Lung (tissue), 12 donors: ENCODE measurements around the gene HNF4A. TPM values are rescaled to one million over a fixed set of nuclear protein-coding genes. Genes with fewer than 3 reads are reported as not detected.

Experiments used
- ATAC-seq: fragments of 200-7000 bp; cut with Tn5 transposase; one replicate; pipeline ENCODE4 v1.9.1; 2020; ENCODE audit warnings: moderate number of reproducible peaks; ENCODE audit not compliant: insufficient read depth, low FRiP score
- DNase-seq, 3 donors: peaks; one replicate each; pipeline ENCODE4 v3.0.0-alpha.2; 2013 to 2017
- H3K27ac ChIP-seq, 2 donors: one replicate each; pipeline ENCODE4 v1.5.1; 2013; ENCODE audit warnings: mild to moderate bottlenecking in 2 of 2, moderate library complexity in 2 of 2, control low read depth in 1 of 2, inconsistent platforms in 1 of 2, low read depth in 1 of 2, low read length in 1 of 2
- H3K27me3 ChIP-seq, 3 donors: one replicate each; pipeline ENCODE4 v1.5.1; 2013; ENCODE audit warnings: low read length in 2 of 3; ENCODE audit not compliant: control insufficient read depth in 3 of 3, insufficient read depth in 3 of 3
- H3K36me3 ChIP-seq, 4 donors: one replicate each; pipeline ENCODE4 v1.5.1; 2013; ENCODE audit warnings: low read length in 4 of 4, mild to moderate bottlenecking in 1 of 4, moderate library complexity in 1 of 4; ENCODE audit not compliant: control insufficient read depth in 4 of 4, insufficient read depth in 4 of 4
- H3K4me1 ChIP-seq, 5 donors: one replicate each; pipeline ENCODE4 v1.5.1; 2013; ENCODE audit warnings: low read length in 5 of 5, mild to moderate bottlenecking in 2 of 5, moderate library complexity in 1 of 5; ENCODE audit not compliant: control insufficient read depth in 5 of 5, insufficient read depth in 5 of 5
- H3K4me3 ChIP-seq: one replicate; pipeline ENCODE4 v1.5.1; 2013; ENCODE audit warnings: mild to moderate bottlenecking, control low read depth, moderate library complexity
- H3K9ac ChIP-seq, 2 donors: one replicate each; pipeline ENCODE4 v1.5.1; 2013; ENCODE audit warnings: low read length in 2 of 2, control low read depth in 1 of 2; ENCODE audit not compliant: insufficient read depth in 1 of 2
- H3K9me3 ChIP-seq, 4 donors: one replicate each; pipeline ENCODE4 v1.5.1; 2013; ENCODE audit warnings: low read length in 3 of 4, mild to moderate bottlenecking in 1 of 4, moderate library complexity in 1 of 4; ENCODE audit not compliant: control insufficient read depth in 4 of 4, insufficient read depth in 3 of 4
- CTCF ChIP-seq: IDR thresholded peaks from 2 replicates; pipeline ENCODE4 v1.5.1; 2012; ENCODE audit warnings: mild to moderate bottlenecking; ENCODE audit errors: control extremely low read depth, extremely low read depth
- WGBS, 2 donors: extraction: QIAGEN DNeasy Blood & Tissue Kit; methylation state at CpG; one replicate each; pipeline ENCODE4 v1.1.7; 2013; 5-methylcytosine and 5-hydroxymethylcytosine counted together
- polyA plus RNA-seq, 2 donors: library from polyadenylated mRNA; stranded (reverse); fragments of 200-250 nt; gene quantifications; one replicate each; pipeline ENCODE4 v1.2.1, GENCODE V29; 2013
- total RNA-seq, 2 donors: library from RNA; depleted of rRNA in 1 of 2; stranded (reverse); fragments of >200 nt in 1 of 2; gene quantifications; one replicate each; pipeline ENCODE4 v1.2.1, GENCODE V29; 2014 to 2021
- donor health status: control.
- donor health status: control.
- donor health status: Bipolar disorder and iron deficiency.
- donor health status: healthy.
- donor health status: DM: yes; HTN: yes; CAD: no.

Gene HNF4A
- total and polyA plus RNA-seq, 4 donors: 0.14 to 1.3 (median 0.41) TPM

- no peaks in the 10 kb centered on the region for H3K36me3 ChIP-seq
- no peaks in the 10 kb centered on the region for H3K27me3 ChIP-seq
- H3K4me3 ChIP-seq: no peak overlapping the region
- H3K9ac ChIP-seq: no peak overlapping the region
- WGBS, 2 donors: 18 to 20% methylated on average over 9 of the region's 9 CpGs
- peaks cover 0 to 7% (median 0%) of the 10 kb centered on the region in 5 donors for H3K4me1 ChIP-seq
- H3K27ac ChIP-seq: no peak overlapping the region
- no peaks in the 10 kb centered on the region for H3K9me3 ChIP-seq
- TF ChIP-seq CTCF: peak; percentile 66
- ATAC-seq (peak; percentile 65), DNase-seq (peak; percentile 59 to 71 (median 69))
These were observed 29.0 kb downstream of the HNF4A start for GRCh38 chr20:44384423-44385027.

- Histone ChIP-seq H3K4me1 (peaks cover 0 to 7% (median 0%) of the 10 kb centered on the region in 5 donors), H3K36me3 (no peaks in the 10 kb centered on the region), H3K4me3 (peak overlapping the region; percentile 11), H3K9ac (no peak overlapping the region), H3K9me3 (no peaks in the 10 kb centered on the region), H3K27ac (no peak overlapping the region), H3K27me3 (no peaks in the 10 kb centered on the region)
- WGBS, 2 donors: 8% methylated on average over 26 to 29 of the region's 29 CpGs
- DNase-seq: peak; percentile 48 to 59 (median 55)
- peak; percentile 37 for ATAC-seq
- peak; percentile 34 for TF ChIP-seq CTCF
These were observed 33.0 kb downstream of the HNF4A start for GRCh38 chr20:44388466-44389023.

GRCh38 chr20:44389871-44390270, 34.4 kb downstream of the HNF4A start:
- Histone ChIP-seq H3K27ac (no peak overlapping the region), H3K9me3 (no peaks in the 10 kb centered on the region), H3K36me3 (no peaks in the 10 kb centered on the region), H3K4me3 (no peak overlapping the region), H3K27me3 (no peaks in the 10 kb centered on the region), H3K9ac (no peak overlapping the region), H3K4me1 (peaks cover 0 to 18% (median 8%) of the 10 kb centered on the region in 5 donors)
- TF ChIP-seq CTCF: no peak
- 75 to 77% methylated on average over 6 of the region's 6 CpGs for WGBS, 2 donors
- no peak for ATAC-seq
- no peak for DNase-seq
